Fibroblast of villous mesenchyme (primary cell): Measurements from ENCODE around the gene SF3A2. TPM values are rescaled to one million over a fixed set of nuclear protein-coding genes. Genes with fewer than 3 reads are reported as not detected.

ENCODE experiments used
- DNase-seq: peaks from one replicate; pipeline ENCODE4 v3.0.0-alpha.2; 2010; ENCODE audit warnings: low read depth
- H3K4me3 ChIP-seq: 2 replicates; pipeline ENCODE4 v1.5.1; 2011; ENCODE audit warnings: low read depth, mild to moderate bottlenecking, low read length
- CTCF ChIP-seq: IDR thresholded peaks from 2 replicates; pipeline ENCODE4 v1.5.1; 2012; ENCODE audit warnings: low read depth, mild to moderate bottlenecking, low read length; ENCODE audit not compliant: insufficient read depth
- total RNA-seq: library from RNA; depleted of rRNA; stranded (reverse); fragments of >200 nt; gene quantifications from 2 replicates; pipeline ENCODE4 v1.2.3, GENCODE V29; 2012

The SF3A2 gene
- total RNA-seq, 1 donor = 24.6 TPM

GRCh38 chr19:2213799-2214198 lies 22.8 kb upstream of the SF3A2 start:
- DNase-seq = peak; percentile 51
- TF ChIP-seq CTCF = no peak
- no peak overlapping the region for H3K4me3 ChIP-seq

- no peak for TF ChIP-seq CTCF
- no peak for DNase-seq
- H3K4me3 ChIP-seq = no peak overlapping the region
Observed at GRCh38 chr19:2214251-2214650, 22.4 kb upstream of the SF3A2 start.

- TF ChIP-seq CTCF = no peak
- no peak overlapping the region for H3K4me3 ChIP-seq
- no peak for DNase-seq
Observed at GRCh38 chr19:2215281-2215751, 21.3 kb upstream of the SF3A2 start.

GRCh38 chr19:2216361-2217225 lies 20.0 kb upstream of the SF3A2 start:
- no peak for TF ChIP-seq CTCF
- no peak overlapping the region for H3K4me3 ChIP-seq
- no peak for DNase-seq

- TF ChIP-seq CTCF = no peak
- DNase-seq = no peak
Observed at GRCh38 chr19:2217591-2217990, 19.0 kb upstream of the SF3A2 start.

GRCh38 chr19:2219726-2220125 lies 16.9 kb upstream of the SF3A2 start:
- DNase-seq = no peak
- H3K4me3 ChIP-seq = no peak overlapping the region

More at GRCh38 chr19:2217591-2217990, 19.0 kb upstream of the SF3A2 start:
- H3K4me3 ChIP-seq = no peak overlapping the region

More at GRCh38 chr19:2219726-2220125, 16.9 kb upstream of the SF3A2 start:
- TF ChIP-seq CTCF = no peak
